Hepatocyte (in vitro differentiated cells): Measurements from ENCODE around the gene KMO. TPM values are rescaled to one million over a fixed set of nuclear protein-coding genes. Genes with fewer than 3 reads are reported as not detected.

ENCODE experiments used
- DNase-seq: peaks from one replicate; pipeline ENCODE4 v3.0.0-alpha.2; 2016; ENCODE audit warnings: low spot score
- H2AFZ ChIP-seq: fragments of 200-600 bp; sonication (generic); 2 replicates; pipeline ENCODE4 v1.6.0; 2016; ENCODE audit warnings: antibody characterized with exemption, mild to moderate bottlenecking
- H3K27ac ChIP-seq: fragments of 200-600 bp; sonication (generic); 2 replicates; pipeline ENCODE4 v1.5.1; 2016; ENCODE audit warnings: mild to moderate bottlenecking
- H3K27me3 ChIP-seq: fragments of 200-600 bp; sonication (generic); 2 replicates; pipeline ENCODE4 v1.6.1; 2016
- H3K36me3 ChIP-seq: fragments of 200-600 bp; sonication (generic); replicated peaks from 2 replicates; pipeline ENCODE4 v1.5.1; 2016; ENCODE audit warnings: low read depth; ENCODE audit not compliant: insufficient read depth
- H3K4me1 ChIP-seq: fragments of 200-600 bp; sonication (generic); 2 replicates; pipeline ENCODE4 v1.5.1; 2016; ENCODE audit warnings: mild to moderate bottlenecking, moderate library complexity; ENCODE audit not compliant: insufficient read depth
- H3K4me2 ChIP-seq: fragments of 200-600 bp; sonication (generic); 2 replicates; pipeline ENCODE4 v1.6.0; 2016
- H3K4me3 ChIP-seq: fragments of 200-600 bp; sonication (generic); 2 replicates; pipeline ENCODE4 v1.5.1; 2016; ENCODE audit warnings: mild to moderate bottlenecking
- H3K79me2 ChIP-seq: fragments of 200-600 bp; sonication (generic); 2 replicates; pipeline ENCODE4 v1.6.0; 2017; ENCODE audit warnings: mild to moderate bottlenecking
- H3K9me2 ChIP-seq: fragments of 200-600 bp; sonication (generic); replicated peaks from 2 replicates; pipeline ENCODE4 v1.6.0; 2017; ENCODE audit warnings: mild to moderate bottlenecking; ENCODE audit not compliant: insufficient read depth
- H3K9me3 ChIP-seq: fragments of 200-600 bp; sonication (generic); 2 replicates; pipeline ENCODE4 v1.5.1; 2016; ENCODE audit warnings: low read depth, mild to moderate bottlenecking
- H4K20me1 ChIP-seq: fragments of 200-600 bp; sonication (generic); 2 replicates; pipeline ENCODE4 v1.6.0; 2016; ENCODE audit warnings: mild to moderate bottlenecking; ENCODE audit not compliant: insufficient read depth, poor library complexity, severe bottlenecking
- CTCF ChIP-seq: fragments of 200-600 bp; sonication (generic); IDR thresholded peaks from 2 replicates; pipeline ENCODE4 v1.5.1; 2016; ENCODE audit warnings: antibody characterized with exemption, mild to moderate bottlenecking; ENCODE audit not compliant: poor library complexity
- EZH2 ChIP-seq: fragments of 200-600 bp; sonication (generic); IDR thresholded peaks from 2 replicates; pipeline ENCODE4 v1.6.1; 2016; ENCODE audit warnings: antibody characterized with exemption, mild to moderate bottlenecking, borderline replicate concordance
- EZH2phosphoT487 ChIP-seq: fragments of 200-600 bp; sonication (generic); IDR thresholded peaks from one replicate; pipeline ENCODE4 v1.6.1; 2018; ENCODE audit warnings: antibody characterized with exemption, mild to moderate bottlenecking, low read depth, moderate library complexity; ENCODE audit not compliant: unreplicated experiment, severe bottlenecking
- WGBS: methylation state at CpG from one replicate; pipeline ENCODE4 v1.1.6; 2016; ENCODE audit warnings: low lambda C conversion rate; ENCODE audit errors: missing lambda C conversion rate; 5-methylcytosine and 5-hydroxymethylcytosine counted together
- polyA plus RNA-seq: library from polyadenylated mRNA; unstranded; fragments of >200 nt; fragmentation: Nextera tagmentation; extraction: Ambion mirVana; gene quantifications from 2 replicates; pipeline ENCODE4 v1.2.1, GENCODE V29; 2016
- total RNA-seq: library from RNA; depleted of rRNA; stranded (reverse); fragments of >200 nt; gene quantifications from 2 replicates; pipeline ENCODE4 v1.2.3, GENCODE V29; 2014

KMO gene
- total and polyA plus RNA-seq, 2 experiments from 2014 or later, result 1.4 to 2.8 TPM

- WGBS, result over 99% methylated on average over 3 of the region's 3 CpGs
- Histone ChIP-seq H3K9me2 (no peaks in the 10 kb centered on the region), H3K4me3 (no peak overlapping the region), H3K9me3 (no peaks in the 10 kb centered on the region), H3K27ac (no peak overlapping the region), H3K79me2 (no peaks in the 10 kb centered on the region), H4K20me1 (no peaks in the 10 kb centered on the region), H2AFZ (no peak overlapping the region), H3K36me3 (no peaks in the 10 kb centered on the region), H3K4me2 (no peak overlapping the region), H3K4me1 (no peaks in the 10 kb centered on the region), H3K27me3 (no peaks in the 10 kb centered on the region)
- DNase-seq, result no peak
- TF ChIP-seq EZH2phosphoT487 (no peak), EZH2 (no peak), CTCF (no peak)
Measured at GRCh38 chr1:241598249-241598648, 66.1 kb downstream of the KMO start.

- TF ChIP-seq CTCF, result no peak
- TF ChIP-seq EZH2, result no peak
- TF ChIP-seq EZH2phosphoT487, result no peak
- H3K9me3 ChIP-seq, result no peaks in the 10 kb centered on the region
- 42% methylated on average over 2 of the region's 2 CpGs for WGBS
- H3K9me2 ChIP-seq, result no peaks in the 10 kb centered on the region
- no peak overlapping the region for H3K4me3 ChIP-seq
- H3K4me2 ChIP-seq, result no peak overlapping the region
- H4K20me1 ChIP-seq, result no peaks in the 10 kb centered on the region
- H3K79me2 ChIP-seq, result no peaks in the 10 kb centered on the region
- no peaks in the 10 kb centered on the region for H3K36me3 ChIP-seq
- H3K4me1 ChIP-seq, result no peaks in the 10 kb centered on the region
- DNase-seq, result peak; percentile 27
- no peaks in the 10 kb centered on the region for H3K27me3 ChIP-seq
- peak overlapping the region; percentile 49 for H3K27ac ChIP-seq
- H2AFZ ChIP-seq, result no peak overlapping the region
Measured at GRCh38 chr1:241600496-241600901, 68.3 kb downstream of the KMO start.

GRCh38 chr1:241603731-241604245 lies 71.6 kb downstream of the KMO start:
- no peaks in the 10 kb centered on the region for H3K9me3 ChIP-seq
- no peak for DNase-seq
- H3K36me3 ChIP-seq, result no peaks in the 10 kb centered on the region
- no peak overlapping the region for H3K4me2 ChIP-seq
- TF ChIP-seq CTCF (no peak), EZH2 (no peak), EZH2phosphoT487 (no peak)
- no peaks in the 10 kb centered on the region for H3K4me1 ChIP-seq
- 90% methylated on average over 3 of the region's 3 CpGs for WGBS
- H3K27me3 ChIP-seq, result no peaks in the 10 kb centered on the region
- H3K27ac ChIP-seq, result no peak overlapping the region
- H4K20me1 ChIP-seq, result no peaks in the 10 kb centered on the region
- no peaks in the 10 kb centered on the region for H3K79me2 ChIP-seq
- H2AFZ ChIP-seq, result no peak overlapping the region
- no peaks in the 10 kb centered on the region for H3K9me2 ChIP-seq
- H3K4me3 ChIP-seq, result no peak overlapping the region
